Measurements from ENCODE around the gene EPHX1. TPM values are rescaled to one million over a fixed set of nuclear protein-coding genes. Genes with fewer than 3 reads are reported as not detected.

EPHX1 gene
- total RNA-seq: 26.0 and 41.2 TPM in 2 replicates

DNA sequence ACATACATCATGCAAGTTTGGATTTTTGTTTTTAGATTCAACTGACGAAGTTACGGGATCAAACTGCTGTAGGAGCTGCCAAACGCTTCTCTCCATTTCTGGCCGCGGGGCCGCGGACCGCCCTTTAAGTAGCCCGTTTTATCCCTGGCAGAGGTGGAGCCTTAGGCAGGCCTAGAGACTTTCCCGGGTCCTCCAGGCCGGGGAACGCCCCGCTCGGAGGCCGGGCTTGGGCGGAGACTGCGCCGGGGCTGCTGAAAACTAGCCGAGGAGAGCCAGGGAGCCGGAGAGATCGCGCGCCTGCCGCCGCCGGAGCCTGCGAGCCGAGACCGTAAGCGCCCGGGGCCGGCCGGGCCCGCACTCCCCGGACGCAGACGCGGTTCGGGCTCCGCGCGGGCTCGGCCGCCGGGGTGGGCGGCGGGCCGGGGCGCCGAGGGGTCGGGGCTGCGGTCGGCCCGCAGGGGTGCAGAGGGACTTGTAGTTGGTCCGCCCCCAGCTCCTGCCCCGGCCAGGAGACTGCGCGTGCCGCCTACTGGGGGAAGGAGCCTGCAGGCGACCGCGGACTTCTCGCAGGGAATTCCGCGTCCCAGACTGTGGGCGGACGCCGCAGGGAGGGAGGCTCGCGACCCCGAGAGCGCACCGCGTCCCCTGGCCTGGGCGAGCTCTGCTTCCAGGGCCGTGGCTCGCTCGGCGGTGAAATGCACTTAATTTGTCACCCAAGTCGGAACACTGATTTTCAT is at the start of gene EPHX1:
EPHX1 (plus strand) TSS at position 283 of the 737 bp plus-strand sequence. CDS start 18,606 bp downstream, outside the sequence.

DNA sequence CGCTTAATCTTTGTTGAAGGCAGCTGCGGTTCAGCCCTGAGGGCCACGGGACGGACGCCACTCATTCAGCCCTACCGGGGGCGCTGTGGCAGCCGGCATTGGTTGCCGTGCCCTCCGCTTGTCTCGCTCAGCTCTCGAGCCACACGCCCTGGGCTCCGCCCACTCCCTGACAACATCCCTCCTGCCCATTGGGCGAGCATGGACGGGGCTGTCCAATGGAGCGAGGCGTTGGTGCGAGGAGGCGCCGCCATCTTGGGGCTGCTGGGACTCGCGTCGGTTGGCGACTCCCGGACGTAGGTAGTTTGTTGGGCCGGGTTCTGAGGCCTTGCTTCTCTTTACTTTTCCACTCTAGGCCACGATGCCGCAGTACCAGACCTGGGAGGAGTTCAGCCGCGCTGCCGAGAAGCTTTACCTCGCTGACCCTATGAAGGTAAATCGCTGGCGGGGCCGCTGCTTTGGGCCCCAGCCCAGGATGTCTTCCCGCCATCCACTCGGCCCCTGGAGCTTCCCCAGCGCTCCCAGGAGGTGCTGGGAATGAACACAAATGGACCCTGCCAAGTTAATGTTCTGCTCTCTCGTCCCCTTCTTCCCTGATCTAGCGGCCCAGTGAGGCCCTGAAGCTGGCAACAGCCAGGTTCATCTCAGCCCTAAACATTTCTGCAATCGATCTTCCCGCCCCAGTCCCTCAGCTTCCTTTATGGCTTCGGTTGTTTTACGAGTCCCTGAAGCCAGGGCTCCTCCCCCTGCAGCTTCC is 32.2 kb upstream of the EPHX1 start, which contains the start of gene SRP9:
SRP9 (plus strand) TSS at position 244 of the 754 bp plus-strand sequence; CDS start at position 359, 115 bp downstream.

DNA sequence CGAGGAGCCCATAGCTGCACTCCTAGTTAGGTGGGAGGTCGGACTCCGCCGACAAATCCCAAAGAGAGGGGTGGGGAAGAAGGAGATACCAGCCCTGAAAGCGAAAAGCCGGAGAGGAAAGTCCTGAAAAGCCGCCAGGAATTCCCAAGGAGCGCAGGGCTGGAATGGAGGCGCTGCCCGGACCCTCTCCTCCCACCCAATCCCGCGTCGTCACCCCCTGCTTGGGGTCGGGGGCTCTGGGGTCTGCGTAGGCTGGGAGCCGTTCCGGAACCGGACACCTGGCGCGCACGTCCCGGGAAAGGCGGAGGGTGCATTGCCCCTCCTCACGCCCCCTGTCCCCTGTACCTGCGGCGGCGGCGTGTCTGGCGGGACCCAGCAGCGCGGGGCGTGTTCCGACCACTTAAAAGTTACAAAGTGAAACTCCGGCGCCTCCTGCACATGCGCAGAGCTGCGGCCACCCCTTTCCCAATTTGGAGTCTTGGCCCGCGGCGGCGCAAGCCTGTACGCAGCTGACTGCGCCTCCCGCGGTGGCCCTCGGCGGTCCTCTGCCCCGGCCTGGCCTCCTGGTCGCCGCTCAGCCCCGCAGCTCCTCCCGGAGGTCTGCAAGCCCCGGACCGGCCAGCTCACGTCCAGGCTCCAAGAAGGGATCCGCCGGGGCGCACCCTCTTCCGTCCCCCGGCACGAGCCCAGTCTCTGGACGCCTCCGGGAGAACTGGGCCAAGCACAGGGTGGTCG is 72.2 kb downstream of the EPHX1 start, which contains the start of gene TMEM63A:
TMEM63A (minus strand) TSS at position 422 of the 735 bp plus-strand sequence. CDS start 4,800 bp downstream, outside the sequence.

GRCh38 chr1:225888898-225889601 is 79.1 kb downstream of the EPHX1 start, which contains the start of gene LEFTY1:
Gene LEFTY1, minus strand, starts transcription at chr1:225889146. Its CDS starts 80 bp downstream, at chr1:225889066.

Other genes starting within 250 kb of the EPHX1 start
- gene ENAH, start 157.0 kb upstream of the EPHX1 start, total RNA-seq: 54.0 and 70.0 TPM in 2 replicates
- 160 and 169 TPM in 2 replicates for gene SRP9, start 32.3 kb upstream of the EPHX1 start, total RNA-seq
- gene TMEM63A, start 72.3 kb downstream of the EPHX1 start, total RNA-seq: 15.1 and 28.2 TPM in 2 replicates
- not detected in 2 replicates for gene LEFTY1, start 79.0 kb downstream of the EPHX1 start, total RNA-seq
- 22.0 and 32.8 TPM in 2 replicates for gene PYCR2, start 114.1 kb downstream of the EPHX1 start, total RNA-seq
- not detected in 2 replicates for gene LEFTY2, start 131.1 kb downstream of the EPHX1 start, total RNA-seq
- 11.0 and 16.6 TPM in 2 replicates for gene SDE2, start 189.2 kb downstream of the EPHX1 start, total RNA-seq